GM19043 (cell line): ENCODE measurements around the gene NPLOC4.

Experiments
- ATAC-seq: cut with Tn5 transposase; IDR thresholded peaks from one replicate; pipeline ENCODE4 v1.9.1; 2021; ENCODE audit warnings: low read depth; ENCODE audit not compliant: unreplicated experiment

Gene NPLOC4

DNA sequence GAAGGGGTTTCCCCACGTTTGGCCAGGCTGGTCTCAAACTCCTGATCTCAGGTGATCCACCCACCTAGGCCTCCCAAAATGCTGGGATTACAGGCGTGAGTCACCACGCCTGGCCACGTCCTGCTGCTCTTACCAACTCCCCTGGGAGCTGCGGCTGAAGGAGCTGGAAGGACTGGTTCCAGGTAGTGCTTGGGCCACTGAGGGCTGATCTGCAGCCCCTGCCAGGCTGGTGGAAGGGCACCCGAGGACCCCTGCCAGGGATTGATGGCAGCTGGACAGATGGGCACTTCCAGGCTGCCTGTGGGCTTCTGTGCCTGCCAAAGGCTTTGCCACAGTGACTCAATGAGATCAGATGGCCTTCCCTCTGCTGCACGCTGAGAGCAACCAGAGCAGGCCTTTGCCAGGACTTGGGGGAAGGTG is 27.1 kb upstream of the NPLOC4 start:
- ATAC-seq, result no peak

DNA sequence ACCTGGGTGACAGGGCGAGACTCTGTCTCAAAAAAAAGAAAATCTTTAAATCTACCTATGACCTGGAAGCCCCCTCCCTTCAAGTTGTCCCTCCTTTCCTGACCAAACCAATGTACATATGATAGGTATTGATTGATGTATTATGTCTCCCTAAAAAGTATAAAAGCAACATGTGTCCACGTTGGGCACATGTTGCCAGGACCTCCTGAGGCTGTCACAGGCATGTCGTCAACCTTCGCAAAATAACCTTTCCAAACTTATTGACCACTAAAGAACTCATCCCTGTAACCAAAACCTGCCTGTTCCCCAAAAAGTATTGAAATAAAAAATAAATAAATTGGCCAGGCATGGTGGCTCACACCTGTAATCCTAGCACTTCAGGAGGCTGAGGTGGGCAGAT is 25.1 kb upstream of the NPLOC4 start:
- ATAC-seq, result no peak

GRCh38 chr17:81660441-81660840 is 23.5 kb upstream of the NPLOC4 start:
- ATAC-seq, result no peak

GRCh38 chr17:81659038-81659437 is 22.1 kb upstream of the NPLOC4 start:
- no peak for ATAC-seq

- ATAC-seq, result no peak
Observed at GRCh38 chr17:81656835-81657234, 19.9 kb upstream of the NPLOC4 start.

- no peak for ATAC-seq
Observed at GRCh38 chr17:81656118-81656743, 19.3 kb upstream of the NPLOC4 start, which contains the start of gene PDE6G. PDE6G (minus strand) TSS chr17:81656542; CDS start chr17:81653305, 3,237 bp downstream.

- no peak for ATAC-seq
Observed at GRCh38 chr17:81655378-81656117, 18.6 kb upstream of the NPLOC4 start.

DNA sequence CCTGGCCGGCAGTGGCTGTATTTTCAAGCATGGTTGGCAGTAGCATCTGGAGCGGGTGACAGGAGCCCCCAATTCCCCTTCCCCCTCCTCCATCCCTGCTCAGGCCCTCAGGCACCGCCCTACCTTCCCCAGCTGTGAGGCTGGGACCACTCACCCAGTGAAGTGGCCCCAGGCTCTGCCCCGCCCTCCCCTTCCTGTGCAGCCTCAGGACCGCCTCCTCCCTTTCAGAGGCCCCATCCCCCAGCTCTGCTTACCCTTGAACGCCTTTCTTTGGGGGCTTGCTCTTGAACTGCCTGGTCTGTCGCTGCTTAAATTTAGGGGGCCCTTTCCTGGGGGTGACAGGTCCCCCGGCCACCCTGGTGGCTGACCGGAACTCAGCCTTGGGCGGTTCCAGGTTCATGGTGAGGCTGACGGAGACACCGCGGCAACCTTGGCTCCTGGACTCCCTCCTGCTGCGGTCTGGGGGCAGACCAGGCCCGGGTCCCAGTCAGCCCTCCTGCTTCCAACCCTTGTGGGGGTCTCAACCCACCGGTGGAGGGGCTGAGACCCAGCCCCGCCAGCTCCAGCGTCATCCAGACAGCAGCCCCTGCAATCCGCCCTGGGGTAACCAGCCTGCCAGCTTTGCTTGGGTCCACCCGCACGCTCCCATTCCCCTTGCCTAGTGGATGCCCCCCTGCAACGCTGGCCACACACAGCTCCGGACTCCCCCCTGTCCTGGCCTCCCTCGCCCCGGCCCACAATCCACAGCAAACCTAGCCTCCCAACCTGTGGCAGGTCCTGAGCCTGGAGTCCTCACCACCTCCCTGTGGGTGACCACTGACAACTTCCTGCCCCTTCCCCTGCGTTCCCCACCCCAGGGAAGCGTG is 16.2 kb upstream of the NPLOC4 start:
- ATAC-seq, result no peak

DNA sequence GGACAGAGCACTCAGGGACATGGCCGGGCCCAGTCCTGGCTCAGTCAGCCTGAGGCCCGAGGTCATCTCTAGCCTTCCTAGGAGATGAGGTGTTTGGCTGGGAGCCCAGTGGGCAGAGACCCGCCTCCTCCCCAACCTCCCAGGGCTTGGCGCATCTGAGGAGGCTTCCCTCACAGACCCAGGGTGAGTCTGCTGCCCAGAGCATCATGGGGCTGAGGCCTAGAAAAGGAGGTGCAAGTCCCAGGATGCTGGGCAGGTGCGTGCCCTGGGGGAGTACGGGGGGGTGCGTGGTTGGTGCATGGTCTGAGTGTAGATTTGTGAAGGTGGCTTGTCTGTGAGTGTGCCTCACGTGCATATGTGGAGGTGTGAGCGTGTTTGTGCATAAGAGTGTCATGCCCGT is 14.8 kb upstream of the NPLOC4 start:
- ATAC-seq, result no peak

- ATAC-seq, result no peak
Observed at GRCh38 chr17:81650951-81651350, 14.0 kb upstream of the NPLOC4 start.

DNA sequence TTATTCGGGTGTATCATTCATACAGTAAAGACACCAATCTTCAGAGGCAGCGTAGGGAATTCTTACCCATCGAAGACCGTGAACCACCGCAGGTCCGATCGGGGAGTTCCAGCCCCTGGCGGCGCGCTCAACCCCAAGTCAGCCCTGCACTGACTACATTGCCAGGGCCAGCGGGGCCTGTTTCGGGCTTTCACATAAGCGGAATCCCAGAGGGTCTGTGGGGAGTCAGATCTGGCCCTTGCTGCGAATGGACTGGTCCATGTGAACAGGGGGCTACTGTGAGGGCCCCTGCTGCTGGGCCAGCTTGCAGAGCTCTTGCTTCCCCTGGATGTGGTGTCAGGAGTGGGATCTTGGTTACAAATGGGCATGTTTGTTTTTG is 11.8 kb upstream of the NPLOC4 start:
- no peak for ATAC-seq

DNA sequence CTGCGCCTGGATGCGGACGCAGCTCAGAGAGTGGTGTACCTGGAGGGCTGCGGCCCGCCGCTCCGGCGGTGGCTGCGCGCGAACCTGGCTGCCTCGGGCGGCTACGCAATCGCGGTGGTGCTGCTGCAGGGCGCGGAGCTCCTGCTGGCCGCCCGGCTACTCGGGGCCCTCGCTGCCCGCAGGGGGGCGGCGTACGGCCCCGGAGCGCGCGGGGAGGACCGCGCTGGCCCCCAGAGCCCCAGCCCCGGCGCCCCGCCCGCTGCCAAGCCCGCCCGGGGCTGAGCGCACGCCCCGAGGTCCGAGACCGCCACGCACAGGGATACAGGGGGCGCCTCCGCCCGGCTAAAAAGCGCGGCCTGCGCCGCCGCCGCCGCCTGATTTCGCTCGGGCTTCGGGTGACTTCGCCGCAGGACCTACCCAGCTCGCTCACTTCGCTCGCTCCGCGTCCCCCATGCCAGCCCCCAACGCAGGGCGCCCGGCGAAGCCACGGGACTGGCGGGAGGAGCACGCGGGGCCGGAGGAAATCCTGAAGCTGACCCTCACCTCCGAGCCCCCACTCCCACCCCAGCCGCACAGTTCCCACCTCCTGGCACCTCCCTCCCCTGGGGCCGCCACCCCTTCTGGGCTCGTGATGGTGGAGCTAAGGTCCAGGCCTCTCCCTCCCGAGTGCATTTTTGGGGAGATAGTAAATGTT is 11.2 kb upstream of the NPLOC4 start:
- no peak for ATAC-seq

GRCh38 chr17:81647640-81648012 is 10.7 kb upstream of the NPLOC4 start:
- no peak for ATAC-seq

DNA sequence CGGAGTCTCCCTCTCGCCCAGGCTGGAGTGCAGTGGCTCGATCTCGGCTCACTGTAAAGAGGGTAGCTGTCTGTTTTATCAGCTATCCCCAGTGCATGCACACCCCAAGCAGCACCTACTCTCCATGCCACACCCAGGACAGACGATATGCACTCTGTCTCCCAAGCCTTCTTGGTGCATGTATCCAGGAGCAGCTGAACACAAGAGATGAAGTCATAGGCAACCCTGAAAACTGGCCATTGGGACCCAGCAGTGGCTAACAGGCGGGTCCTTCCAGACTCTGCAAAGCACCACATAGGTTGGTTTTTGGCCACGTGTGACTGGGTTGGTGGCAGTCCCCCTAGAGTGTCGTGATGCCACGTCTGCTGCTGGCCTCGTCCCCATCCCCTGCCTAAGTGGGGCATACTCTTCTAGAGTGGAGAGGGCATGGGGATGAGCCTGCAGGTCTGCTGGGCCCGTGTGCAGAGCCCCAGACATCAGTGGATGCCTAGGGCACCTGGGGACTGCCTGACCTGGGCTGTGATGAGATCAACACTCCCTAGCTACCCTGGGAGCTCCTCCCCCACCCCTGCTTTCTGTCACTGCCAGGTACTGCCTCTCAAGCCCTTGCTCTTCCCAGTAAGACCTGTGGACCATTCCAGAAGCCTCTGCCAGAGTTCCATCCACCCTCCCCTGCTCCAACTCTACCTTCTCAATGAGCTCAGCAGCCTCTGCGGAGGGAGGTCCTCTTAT is 10.1 kb upstream of the NPLOC4 start:
- ATAC-seq, result no peak

GRCh38 chr17:81644976-81645952 is 8.4 kb upstream of the NPLOC4 start:
- no peak for ATAC-seq

DNA sequence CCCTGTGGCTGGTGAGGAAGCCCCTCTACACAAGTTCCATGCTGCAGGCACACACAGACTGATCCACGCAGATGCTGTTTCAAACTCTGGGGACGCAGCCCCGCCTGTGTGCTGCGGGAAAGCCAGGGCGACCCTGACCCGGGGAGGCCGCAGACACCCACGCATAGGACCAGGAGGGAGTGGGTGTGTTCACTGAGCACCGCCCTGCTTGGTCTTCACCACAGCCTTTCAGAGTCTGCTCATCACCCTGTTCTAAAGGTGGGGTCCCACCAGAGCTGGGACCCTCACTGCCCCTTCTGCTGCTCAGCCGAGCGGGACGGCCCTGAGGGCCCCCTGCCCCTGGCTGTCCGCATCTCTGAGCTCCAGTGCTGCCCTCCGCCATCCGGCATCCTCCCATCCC is 7.6 kb upstream of the NPLOC4 start:
- no peak for ATAC-seq

GRCh38 chr17:81641825-81642489 is 5.0 kb upstream of the NPLOC4 start:
- ATAC-seq, result no peak

- ATAC-seq, result no peak
Observed at GRCh38 chr17:81640011-81640410, 3.1 kb upstream of the NPLOC4 start.
